Upper lobe of left lung (tissue), 4 donors: ENCODE data around the gene C3orf20.

Experiments used
- EP300 ChIP-seq, 4 donors: sonication (generic); formaldehyde crosslinking; IDR thresholded peaks; one replicate each; pipeline ENCODE4 v1.5.1; 2017; ENCODE audit warnings: antibody characterized with exemption in 4 of 4, control low read depth in 2 of 4
- POLR2A ChIP-seq, 4 donors: fragments of 450-650 bp; IDR thresholded peaks; one replicate each; pipeline ENCODE4 v1.5.1; 2016 to 2017; ENCODE audit warnings: antibody characterized with exemption in 4 of 4, mild to moderate bottlenecking in 2 of 4
- POLR2AphosphoS5 ChIP-seq, 2 donors: sonication (generic); formaldehyde crosslinking; IDR thresholded peaks; one replicate each; pipeline ENCODE4 v1.5.1; 2017; ENCODE audit warnings: antibody characterized with exemption in 2 of 2
- TF ChIP-seq, protein P1 (sequence below), 6 experiments: fragments of 450-650 bp in 4 of 6; fragments of 200-600 bp in 2 of 6; sonication (generic) in 2 of 6; IDR thresholded peaks; one replicate each; pipeline ENCODE4 v1.5.1; 2016 to 2019; ENCODE audit warnings: antibody characterized with exemption in 6 of 6

DNA sequence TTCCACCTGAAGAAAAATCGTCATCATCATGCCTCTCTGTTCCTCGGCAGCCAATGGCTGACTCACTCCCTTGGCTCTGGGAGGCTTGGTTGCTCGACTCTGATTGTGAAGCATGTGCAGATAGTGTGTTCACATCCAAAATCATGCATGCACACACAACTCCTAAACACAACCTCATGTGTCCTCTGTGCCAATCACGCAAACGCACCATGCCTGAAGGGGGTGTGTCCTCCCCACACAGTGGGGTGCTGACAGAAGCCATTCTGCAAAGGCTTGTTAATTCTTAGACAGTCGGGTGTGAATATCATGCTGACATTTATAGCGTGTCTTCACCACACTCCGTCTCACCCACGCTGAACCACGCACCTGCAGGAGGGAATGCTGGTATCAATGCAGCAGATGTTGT, 34.8 kb upstream of the C3orf20 start:
- TF ChIP-seq, protein P1, sequence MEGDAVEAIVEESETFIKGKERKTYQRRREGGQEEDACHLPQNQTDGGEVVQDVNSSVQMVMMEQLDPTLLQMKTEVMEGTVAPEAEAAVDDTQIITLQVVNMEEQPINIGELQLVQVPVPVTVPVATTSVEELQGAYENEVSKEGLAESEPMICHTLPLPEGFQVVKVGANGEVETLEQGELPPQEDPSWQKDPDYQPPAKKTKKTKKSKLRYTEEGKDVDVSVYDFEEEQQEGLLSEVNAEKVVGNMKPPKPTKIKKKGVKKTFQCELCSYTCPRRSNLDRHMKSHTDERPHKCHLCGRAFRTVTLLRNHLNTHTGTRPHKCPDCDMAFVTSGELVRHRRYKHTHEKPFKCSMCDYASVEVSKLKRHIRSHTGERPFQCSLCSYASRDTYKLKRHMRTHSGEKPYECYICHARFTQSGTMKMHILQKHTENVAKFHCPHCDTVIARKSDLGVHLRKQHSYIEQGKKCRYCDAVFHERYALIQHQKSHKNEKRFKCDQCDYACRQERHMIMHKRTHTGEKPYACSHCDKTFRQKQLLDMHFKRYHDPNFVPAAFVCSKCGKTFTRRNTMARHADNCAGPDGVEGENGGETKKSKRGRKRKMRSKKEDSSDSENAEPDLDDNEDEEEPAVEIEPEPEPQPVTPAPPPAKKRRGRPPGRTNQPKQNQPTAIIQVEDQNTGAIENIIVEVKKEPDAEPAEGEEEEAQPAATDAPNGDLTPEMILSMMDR (IDR thresholded peaks at IDR 0.05): no peak
- TF ChIP-seq POLR2AphosphoS5 (IDR thresholded peaks at IDR 0.05): no peak
- TF ChIP-seq POLR2A (IDR thresholded peaks at IDR 0.05): no peak
- TF ChIP-seq EP300 (IDR thresholded peaks at IDR 0.05): no peak
